SIG-M5 treated with dmso at 0.1 percent for 504 hours (cell line): ENCODE data around the gene MDH2.
"Not testable (repeated sequence)": the region's sequence is repeated elsewhere in the genome, so short reads cannot be mapped to it uniquely, and the experiment has no call there.

ENCODE experiments used
- DNase-seq: peaks from one replicate; lab custom pipeline; 2025; ENCODE audit not compliant: unreplicated experiment; lab: John Stamatoyannopoulos, UW

The MDH2 gene

GRCh38 chr7:76047811-76048667, at the start of gene MDH2, which contains the start of gene STYXL1:
MDH2 (plus strand) TSS chr7:76048106; CDS start chr7:76048161, 55 bp downstream.
STYXL1 (minus strand) TSS chr7:76048000; CDS start chr7:76030523, 17,477 bp downstream.
- peak; percentile 94 for DNase-seq

DNA sequence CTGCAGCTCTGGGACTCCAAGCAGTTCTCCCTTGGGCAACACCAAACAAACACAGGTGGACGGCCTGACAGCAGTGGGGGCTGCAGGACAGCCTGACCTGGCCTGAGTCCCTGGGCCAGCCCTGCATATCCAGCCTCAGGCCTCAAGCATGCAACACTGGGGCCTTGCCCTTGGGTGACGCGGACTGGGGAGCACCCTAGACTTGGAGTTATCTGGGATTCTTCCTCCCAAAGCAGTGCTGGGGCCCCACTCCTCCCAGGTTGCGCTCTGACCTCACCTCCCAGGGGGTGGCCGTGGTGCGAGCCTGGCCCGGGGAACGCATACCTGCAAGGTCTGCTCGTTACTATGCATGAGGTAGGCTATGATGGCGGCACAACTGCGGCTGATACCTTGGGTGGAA, 47.3 kb upstream of the MDH2 start:
- DNase-seq: no peak

- DNase-seq: no peak
These were observed 45.8 kb upstream of the MDH2 start for GRCh38 chr7:76002139-76002538.

DNA sequence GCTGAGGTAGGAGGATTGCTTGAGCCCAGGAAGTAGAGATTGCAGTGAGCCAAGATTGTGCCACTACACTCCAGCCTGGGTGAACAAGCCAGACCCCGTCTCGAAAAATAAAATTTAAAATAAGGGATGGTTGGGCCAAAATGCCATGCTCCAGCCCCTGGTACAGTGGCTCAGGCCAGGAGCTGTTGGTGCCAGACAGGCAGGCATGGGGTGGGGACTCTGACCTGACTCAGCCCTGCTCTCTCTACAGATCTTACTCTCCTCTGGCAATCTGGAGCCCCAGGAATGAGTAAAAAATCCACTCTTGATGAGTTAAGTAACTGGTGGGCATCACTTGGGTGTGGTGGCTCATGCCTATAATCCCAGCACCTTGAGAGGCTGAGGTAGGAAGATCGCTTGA, 45.1 kb upstream of the MDH2 start:
- DNase-seq: no peak

DNA sequence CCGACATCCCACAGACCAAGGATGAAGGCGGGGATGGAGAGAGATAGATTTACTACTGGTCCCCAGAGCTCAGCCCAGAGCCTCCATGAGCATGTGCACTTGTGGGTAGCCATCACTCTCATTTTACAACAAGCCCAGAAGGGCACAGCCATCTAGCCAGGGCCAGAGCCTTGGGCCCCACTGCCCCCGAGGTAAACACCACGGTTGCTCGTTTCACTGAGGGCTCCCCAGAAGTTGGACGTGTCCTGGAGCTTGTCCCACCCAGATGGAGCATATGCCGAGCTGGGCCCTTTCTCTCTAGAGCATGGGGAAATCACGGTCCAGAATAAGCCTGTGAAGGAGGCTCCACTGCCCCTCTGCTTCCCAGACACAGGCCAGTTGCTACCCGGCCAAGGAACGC, 44.6 kb upstream of the MDH2 start:
- no peak for DNase-seq

GRCh38 chr7:76005004-76005403, 42.9 kb upstream of the MDH2 start:
- not testable (repeated sequence) for DNase-seq

GRCh38 chr7:76008156-76008687, 39.7 kb upstream of the MDH2 start:
- DNase-seq: no peak

DNA sequence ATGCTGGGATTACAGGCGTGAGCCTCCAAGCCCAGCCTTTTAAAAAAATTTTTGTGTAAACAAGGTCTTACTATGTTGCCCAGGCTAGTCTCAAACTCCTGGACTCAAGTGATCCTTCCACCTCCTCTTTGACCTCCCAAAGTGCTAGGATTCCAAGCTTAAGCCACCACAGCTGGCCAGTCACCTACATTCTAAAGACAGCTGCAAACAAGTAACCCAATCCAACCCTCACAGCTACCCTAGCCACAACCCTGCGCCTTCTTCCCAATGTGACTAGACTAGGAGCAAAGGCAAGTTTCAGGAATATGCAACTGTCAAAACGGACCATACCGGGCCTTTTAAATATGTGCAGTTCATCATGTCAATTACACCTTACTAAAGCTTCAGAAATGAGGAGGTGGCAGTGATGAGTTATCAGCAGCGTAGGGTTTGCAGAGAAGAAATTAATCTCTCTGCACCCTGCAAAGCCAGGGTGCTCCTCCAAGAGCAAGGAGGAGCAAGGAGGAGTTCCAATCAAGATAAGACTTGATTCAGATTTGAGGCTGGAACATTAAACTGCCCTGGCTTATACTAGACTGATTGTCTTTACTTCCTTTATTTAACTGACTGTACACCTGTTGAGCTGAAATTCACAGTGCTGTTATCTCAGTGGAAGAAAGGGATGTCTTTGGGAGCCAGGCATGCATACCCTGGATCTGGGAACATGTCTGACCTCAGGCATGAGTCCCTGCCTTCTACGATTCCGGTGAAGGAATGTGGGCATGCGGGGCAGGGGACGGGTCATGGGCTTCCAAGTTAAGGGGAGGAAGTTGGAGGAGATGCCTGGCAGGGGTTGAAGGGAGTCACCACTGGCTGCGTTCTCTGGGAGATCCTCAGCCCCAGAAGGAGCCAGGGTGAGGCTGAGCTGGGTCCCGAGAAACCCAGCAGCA, 38.0 kb upstream of the MDH2 start:
- DNase-seq: no peak

DNA sequence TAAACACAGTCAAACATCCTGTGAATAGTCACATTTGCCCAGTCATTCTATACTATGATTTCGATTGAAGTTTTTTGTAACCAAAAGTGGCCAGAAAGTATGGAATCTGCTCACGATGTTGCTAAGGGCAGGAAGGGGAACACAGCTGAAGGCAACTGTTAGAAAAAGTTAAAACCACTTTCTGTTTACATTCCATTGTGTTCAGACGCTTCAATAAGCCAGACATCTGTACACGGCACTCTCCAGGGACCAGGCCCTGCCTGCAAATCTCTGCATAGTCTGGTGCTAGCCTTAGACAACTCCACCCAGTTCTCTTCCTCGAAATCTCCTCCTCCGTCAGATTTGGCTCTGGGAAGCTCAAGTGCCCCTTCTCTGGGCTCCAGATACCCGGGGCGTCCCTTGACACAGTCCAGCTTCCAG, 36.5 kb upstream of the MDH2 start:
- no peak for DNase-seq

GRCh38 chr7:76016191-76016947, 31.5 kb upstream of the MDH2 start:
- no peak for DNase-seq

DNA sequence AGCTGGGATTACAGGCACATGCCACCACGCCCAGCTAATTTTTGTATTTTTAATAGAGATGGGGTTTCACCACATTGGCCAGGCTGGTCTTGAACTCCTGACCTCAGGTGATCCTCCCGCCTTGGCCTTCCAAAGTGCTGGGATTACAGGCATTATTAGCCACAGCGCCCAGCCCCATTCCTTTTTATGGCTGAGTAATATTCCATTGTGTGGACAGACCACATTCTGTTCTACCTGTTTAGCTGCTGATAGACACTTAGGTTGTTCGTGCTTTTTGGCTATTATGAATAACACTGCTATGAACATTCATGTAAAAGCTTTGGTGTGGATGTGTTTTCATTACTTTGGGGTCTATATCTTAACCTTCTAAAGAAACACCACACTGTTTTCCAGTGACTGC, 29.4 kb upstream of the MDH2 start:
- DNase-seq: not testable (repeated sequence)

- peak; percentile 27 for DNase-seq
These were observed 27.7 kb upstream of the MDH2 start for GRCh38 chr7:76020031-76020714.

- DNase-seq: no peak
These were observed 25.7 kb upstream of the MDH2 start for GRCh38 chr7:76022026-76022780.

DNA sequence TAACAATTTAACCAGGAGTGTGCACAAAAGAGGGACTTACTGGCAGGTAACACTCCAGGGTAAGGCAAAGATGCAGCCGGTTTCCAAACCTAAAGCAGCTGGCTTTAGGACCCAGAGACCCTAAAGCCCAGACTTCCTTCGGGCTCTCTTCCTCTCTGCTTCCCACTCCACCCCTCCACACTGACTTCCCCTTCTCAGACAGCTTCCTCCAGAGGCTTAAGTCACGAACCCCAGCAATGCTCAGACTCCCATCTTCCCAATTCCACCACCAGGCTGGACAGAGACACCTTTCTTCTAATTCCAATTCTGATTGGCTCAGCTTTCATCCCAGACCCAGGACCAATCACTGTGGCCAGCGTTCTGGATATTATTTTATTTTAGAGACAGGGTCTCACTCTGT, 24.9 kb upstream of the MDH2 start:
- peak; percentile 75 for DNase-seq

- DNase-seq: not testable (repeated sequence)
These were observed 18.2 kb upstream of the MDH2 start for GRCh38 chr7:76029682-76030081.

DNA sequence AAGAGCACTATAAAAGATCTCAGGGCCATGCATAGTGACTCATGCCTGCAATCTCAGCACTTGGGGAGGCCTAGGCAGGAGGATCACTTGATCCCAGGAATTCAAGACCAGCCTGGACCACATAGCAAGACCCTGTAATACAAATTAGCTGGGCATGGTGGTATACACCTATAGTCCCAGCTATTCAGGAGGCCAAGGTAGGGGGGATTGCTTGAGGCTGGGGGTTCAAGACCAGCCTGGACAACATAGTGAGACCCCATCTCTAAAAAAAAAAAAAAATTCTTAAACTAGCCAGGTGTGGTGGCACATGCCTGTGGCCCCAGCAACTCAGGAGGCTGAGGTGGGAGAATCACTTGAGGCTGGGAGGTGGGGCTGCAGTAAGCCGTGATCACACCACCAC, 15.9 kb upstream of the MDH2 start:
- no peak for DNase-seq

- no peak for DNase-seq
These were observed 10.6 kb upstream of the MDH2 start for GRCh38 chr7:76037310-76037709.

GRCh38 chr7:76040126-76040525, 7.8 kb upstream of the MDH2 start:
- DNase-seq: no peak

DNA sequence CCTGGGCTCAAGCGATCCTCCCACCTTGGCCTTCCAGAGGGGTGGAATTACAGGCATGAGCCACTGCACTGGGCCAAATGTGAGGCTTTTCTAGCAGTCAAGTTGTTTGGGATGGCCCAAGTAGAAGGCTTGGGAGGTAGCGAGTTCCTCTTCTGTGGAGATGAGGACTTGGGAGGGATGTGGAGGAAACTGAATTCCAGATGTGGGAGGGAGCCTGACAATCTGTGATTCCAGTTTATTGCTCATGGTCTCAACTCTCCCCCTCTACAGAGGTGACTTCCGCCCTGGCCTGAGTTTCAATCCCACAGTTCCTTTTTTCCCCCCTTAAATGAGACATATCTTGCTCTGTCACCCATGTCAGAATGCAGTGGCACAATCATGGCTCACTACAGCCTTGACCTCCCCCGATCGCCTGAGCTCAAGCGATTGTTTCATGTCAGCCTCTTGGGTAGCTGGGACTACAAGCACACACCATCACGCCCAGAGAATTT, 3.5 kb upstream of the MDH2 start:
- no peak for DNase-seq
